AG04449 (cell line): ENCODE data around the gene TANGO6.

Experiments used
- CTCF ChIA-PET: fragments of 350-600 bp; formaldehyde crosslinking; extraction: SDS; loops from one replicate; lab custom pipeline; 2021; ENCODE audit warnings: antibody characterized with exemption; lab: Yijun Ruan, JAX
- POLR2A ChIA-PET: fragments of 400-600, 350-600 bp; formaldehyde crosslinking; extraction: SDS; loops from one replicate; lab custom pipeline; 2020; ENCODE audit warnings: antibody characterized with exemption, inconsistent platforms; lab: Yijun Ruan, JAX
- DNase-seq: peaks from one replicate; pipeline ENCODE4 v3.0.0-alpha.2; 2010; ENCODE audit warnings: low read depth, low spot score
- H3K4me3 ChIP-seq: 2 replicates; pipeline ENCODE4 v1.5.1; 2011; ENCODE audit warnings: low read depth, mild to moderate bottlenecking, control low read depth, low read length
- CTCF ChIP-seq: IDR thresholded peaks from one replicate; pipeline ENCODE4 v1.5.1; 2011; ENCODE audit warnings: mild to moderate bottlenecking, moderate library complexity, low read length, control low read depth, inconsistent platforms; ENCODE audit not compliant: insufficient read depth; ENCODE audit errors: missing control alignments

TANGO6 gene

GRCh38 chr16:68851601-68852000 lies 8.3 kb downstream of the TANGO6 start:
- no peak for TF ChIP-seq CTCF
- ChIA-PET POLR2A (no interaction called here), CTCF (interaction anchor here (0.9 to 11.2 kb wide), 4 partner anchors 8 to 330 kb away, joined by 3 to 303 read pairs (median 6); partner anchors contain the start of gene TANGO6)
- no peak overlapping the region for H3K4me3 ChIP-seq
- DNase-seq: no peak

GRCh38 chr16:68857479-68857878 lies 14.1 kb downstream of the TANGO6 start:
- no peak overlapping the region for H3K4me3 ChIP-seq
- DNase-seq: no peak
- TF ChIP-seq CTCF: no peak
- CTCF ChIA-PET: interaction anchor here (0.8 to 2.7 kb wide), 3 partner anchors 10 to 267 kb away, joined by 3 to 13 read pairs (median 3); no protein-coding TSS in a partner anchor
- POLR2A ChIA-PET: no interaction called here

GRCh38 chr16:68859828-68860227 lies 16.5 kb downstream of the TANGO6 start:
- H3K4me3 ChIP-seq: no peak overlapping the region
- TF ChIP-seq CTCF: no peak
- CTCF ChIA-PET: interaction anchor here (1.2 to 2.2 kb wide), 3 partner anchors 10 to 264 kb away, joined by 4 to 8 read pairs (median 7); no protein-coding TSS in a partner anchor
- POLR2A ChIA-PET: no interaction called here
- DNase-seq: no peak

- no peak for TF ChIP-seq CTCF
- no peak overlapping the region for H3K4me3 ChIP-seq
- ChIA-PET CTCF (interaction anchor here (0.8 to 1.8 kb wide), 5 partner anchors 14 to 333 kb away, joined by 3 to 8 read pairs (median 5); partner anchors contain the start of gene TANGO6), POLR2A (no interaction called here)
- DNase-seq: no peak
Measured at GRCh38 chr16:68860978-68861892, 17.9 kb downstream of the TANGO6 start.

- no peak for DNase-seq
- ChIA-PET CTCF (interaction anchor here (0.9 to 1.3 kb wide), 4 partner anchors 15 to 276 kb away, joined by 3 to 5 read pairs (median 4); no protein-coding TSS in a partner anchor), POLR2A (no interaction called here)
- H3K4me3 ChIP-seq: no peak overlapping the region
- TF ChIP-seq CTCF: no peak
Measured at GRCh38 chr16:68866933-68867332, 23.6 kb downstream of the TANGO6 start.
